ENCODE results near the gene TSTD2.

TSTD2 gene

DNA sequence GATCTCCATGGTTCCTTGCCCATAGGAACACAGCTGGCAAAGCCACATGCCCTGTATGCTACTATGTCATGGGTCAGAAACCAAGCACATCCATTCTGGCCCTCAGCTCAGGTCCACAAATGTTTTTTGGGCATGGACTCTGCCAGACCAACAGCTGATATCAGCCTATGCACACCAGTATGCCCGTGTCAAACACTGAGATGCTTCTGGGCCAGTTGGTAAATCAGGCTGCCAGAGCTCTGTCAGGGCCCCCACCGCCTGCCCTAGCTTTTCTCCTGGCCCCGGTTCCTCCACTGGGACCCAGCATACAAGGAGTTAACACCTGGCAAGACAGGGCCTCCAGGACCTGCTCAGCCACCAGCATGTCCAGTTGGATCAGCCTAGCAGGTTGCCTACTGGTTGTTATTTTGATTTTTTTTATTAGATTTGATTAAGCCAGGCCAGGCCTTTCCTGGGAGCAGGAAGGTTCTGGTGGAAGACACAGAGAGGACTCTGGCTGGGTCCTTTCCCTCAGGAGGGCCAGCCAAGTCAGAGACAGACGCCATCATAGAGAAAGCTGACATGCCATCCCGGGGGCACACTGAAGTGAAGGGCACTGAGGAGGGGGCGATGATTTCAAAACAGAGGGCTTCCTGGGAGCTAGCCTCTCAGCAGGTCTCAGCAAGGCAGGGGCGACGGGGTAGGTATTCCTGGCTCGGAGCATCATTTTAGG is 65.8 kb downstream of the TSTD2 start:
- DNase-seq (ENCODE audit: insufficient read length, low spot score) (no peak), FAIRE-seq (no peak)
- TF ChIP-seq POLR2A (IDR thresholded peaks at IDR 0.05; ENCODE audit: low read depth, low read length), result no peak

DNA sequence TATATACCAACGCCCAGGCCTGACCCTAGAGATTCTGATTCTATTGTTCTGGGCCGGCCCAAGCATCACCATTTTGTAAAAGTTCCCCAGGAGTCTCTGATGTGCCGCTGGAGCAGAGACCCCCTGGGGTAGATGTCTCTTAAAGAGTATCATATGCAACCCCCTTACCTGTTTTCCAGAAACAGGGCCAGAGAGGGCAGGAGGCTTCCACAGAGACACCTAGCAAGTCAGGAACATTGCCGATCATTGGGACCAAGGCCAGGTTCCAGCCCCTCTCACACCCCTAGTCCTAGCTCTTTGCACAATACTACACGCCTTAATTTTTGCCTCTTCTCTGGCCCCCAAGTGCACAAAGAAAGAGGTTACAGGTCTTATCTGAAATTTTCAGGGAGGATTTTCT is 67.9 kb downstream of the TSTD2 start:
- no peak for TF ChIP-seq POLR2A (IDR thresholded peaks at IDR 0.05; ENCODE audit: low read depth, low read length)
- DNase-seq (ENCODE audit: insufficient read length, low spot score) (no peak), FAIRE-seq (no peak)

DNA sequence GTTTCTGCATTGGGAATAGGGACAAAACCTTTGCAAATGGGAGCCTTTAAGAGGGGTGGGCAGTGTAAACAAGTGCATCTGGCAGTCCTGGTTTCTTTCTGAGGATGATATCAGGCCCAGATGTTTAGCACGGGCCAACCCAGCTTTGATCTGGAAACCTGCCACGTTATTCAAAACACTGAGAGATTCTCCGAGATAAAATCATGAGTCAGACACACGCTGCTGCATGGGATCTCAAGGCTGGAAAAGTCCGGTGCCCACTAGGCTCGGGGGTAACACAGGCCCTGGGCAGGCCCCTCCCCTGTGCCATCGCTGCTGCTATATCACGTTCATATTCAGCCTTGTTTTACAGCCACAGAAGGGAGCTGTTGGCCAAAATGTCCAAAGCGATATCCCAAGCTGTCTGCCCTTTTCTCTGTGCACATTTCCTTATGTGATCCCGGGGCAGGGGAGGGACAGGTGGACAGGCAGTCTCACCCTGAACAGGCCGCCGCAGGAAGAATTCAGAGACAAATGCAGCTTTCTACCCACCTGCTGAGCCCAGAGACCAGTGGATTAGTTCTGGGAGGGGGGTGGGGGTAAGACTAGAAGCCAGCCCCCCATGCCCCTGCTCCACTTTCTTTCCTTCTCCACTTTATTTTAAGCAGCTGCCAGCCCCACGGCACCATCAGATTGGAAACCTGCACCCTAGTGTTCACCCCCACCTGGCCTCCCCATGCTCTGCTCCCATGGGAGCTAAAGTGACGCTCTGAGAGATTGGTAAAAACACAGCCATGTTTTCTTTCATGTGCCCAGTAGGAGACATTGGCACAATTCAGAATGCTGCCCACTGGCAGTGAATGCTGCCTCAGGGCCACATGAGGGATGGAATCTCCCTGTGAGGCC is 68.6 kb downstream of the TSTD2 start:
- DNase-seq (ENCODE audit: insufficient read length, low spot score) (peak; percentile 95), FAIRE-seq (peak; percentile 93)
- TF ChIP-seq POLR2A (IDR thresholded peaks at IDR 0.05; ENCODE audit: low read depth, low read length), result no peak

- FAIRE-seq (no peak), DNase-seq (ENCODE audit: insufficient read length, low spot score) (no peak)
- TF ChIP-seq POLR2A (IDR thresholded peaks at IDR 0.05; ENCODE audit: low read depth, low read length), result no peak
These were observed 69.6 kb downstream of the TSTD2 start for GRCh38 chr9:97563458-97564135.

DNA sequence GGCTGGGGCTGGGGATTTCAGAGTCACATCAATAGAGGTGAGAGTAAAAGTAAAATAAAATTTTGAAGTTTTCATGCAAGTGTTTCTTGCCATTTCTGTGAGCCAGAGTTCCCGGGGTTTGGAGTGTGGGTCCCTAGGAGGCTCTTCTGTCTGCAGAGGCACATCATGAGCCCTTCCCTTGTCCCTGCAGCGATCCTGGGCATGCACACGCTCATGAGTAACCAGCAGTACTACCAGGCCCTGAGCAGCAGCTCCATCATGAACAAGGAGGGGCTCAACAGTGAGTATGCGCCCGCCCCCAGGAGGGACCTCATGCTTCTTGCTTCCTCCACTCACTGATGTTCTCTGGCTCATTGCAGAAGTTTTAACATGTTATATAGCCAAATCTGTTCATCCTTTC is 70.6 kb downstream of the TSTD2 start:
- FAIRE-seq, result no peak

DNA sequence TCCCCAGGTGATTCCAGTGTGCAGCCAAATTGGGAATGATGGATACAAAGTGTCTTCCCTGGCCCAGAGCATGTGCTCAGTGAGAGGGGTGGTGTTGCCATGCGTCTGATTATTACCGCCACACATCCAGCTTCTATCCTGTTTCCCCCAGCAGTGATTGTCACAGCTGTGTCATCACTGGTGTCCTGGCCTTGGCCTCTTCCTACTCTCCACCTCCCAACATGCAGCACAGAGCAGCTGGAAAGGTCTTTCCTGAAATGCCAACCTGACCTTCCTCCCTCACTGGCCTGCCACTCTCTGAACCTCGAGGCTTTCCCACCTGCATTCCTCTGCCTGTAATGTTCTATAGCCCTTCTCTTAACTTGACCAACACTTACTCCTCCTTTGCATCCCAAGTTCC is 71.7 kb downstream of the TSTD2 start:
- TF ChIP-seq POLR2A (IDR thresholded peaks at IDR 0.05; ENCODE audit: low read depth, low read length), result no peak
- FAIRE-seq (no peak), DNase-seq (ENCODE audit: insufficient read length, low spot score) (no peak)

More for the DNA sequence above, 70.6 kb downstream of the TSTD2 start:
- DNase-seq (ENCODE audit: insufficient read length, low spot score), result no peak
- TF ChIP-seq POLR2A (IDR thresholded peaks at IDR 0.05; ENCODE audit: low read depth, low read length), result no peak

- FAIRE-seq (no peak), DNase-seq (ENCODE audit: insufficient read length, low spot score) (no peak)
- TF ChIP-seq POLR2A (IDR thresholded peaks at IDR 0.05; ENCODE audit: low read depth, low read length), result no peak
These were observed 72.3 kb downstream of the TSTD2 start for GRCh38 chr9:97560851-97561250.

DNA sequence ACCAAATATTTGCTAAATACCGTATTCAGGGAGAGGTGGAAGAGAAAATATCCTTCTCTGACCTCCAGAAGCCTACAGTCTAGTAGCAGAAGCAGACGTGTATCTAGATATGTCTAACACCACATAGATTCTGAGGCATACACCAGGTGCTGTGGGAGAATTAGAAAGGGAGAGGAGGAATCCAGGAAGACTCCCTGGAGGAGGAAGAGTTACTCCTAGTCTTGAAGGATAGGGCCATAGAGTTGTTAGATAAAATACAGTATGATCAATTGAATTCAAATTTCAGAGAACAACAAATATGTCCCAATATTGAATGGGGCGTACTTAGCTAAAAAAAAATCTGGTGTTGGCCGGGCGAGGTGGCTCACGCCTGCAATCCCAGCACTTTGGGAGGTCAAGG is 73.0 kb downstream of the TSTD2 start:
- DNase-seq (ENCODE audit: insufficient read length, low spot score) (no peak), FAIRE-seq (no peak)
- no peak for TF ChIP-seq POLR2A (IDR thresholded peaks at IDR 0.05; ENCODE audit: low read depth, low read length)

DNA sequence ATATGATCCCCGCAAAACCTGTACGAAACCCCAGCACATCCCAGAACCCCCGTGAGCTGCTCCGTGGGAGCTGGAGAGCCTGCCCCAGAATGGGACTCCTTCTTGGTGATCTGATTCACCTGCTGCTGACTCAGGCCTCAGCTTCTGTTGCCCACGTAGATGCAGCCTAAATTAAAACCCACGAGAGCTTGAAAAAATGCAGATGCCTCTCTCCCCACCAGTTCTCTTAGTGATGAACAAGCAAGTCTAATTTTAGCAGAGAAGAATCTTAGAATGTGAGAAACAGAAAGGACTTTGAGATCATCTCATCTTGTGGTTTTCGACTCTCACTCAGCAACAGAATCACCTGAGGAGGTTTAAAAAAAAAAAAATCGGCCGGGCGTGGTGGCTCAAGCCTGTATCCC is 74.1 kb downstream of the TSTD2 start:
- no peak for FAIRE-seq
- DNase-seq (ENCODE audit: insufficient read length, low spot score), result no peak
- no peak for TF ChIP-seq POLR2A (IDR thresholded peaks at IDR 0.05; ENCODE audit: low read depth, low read length)

DNA sequence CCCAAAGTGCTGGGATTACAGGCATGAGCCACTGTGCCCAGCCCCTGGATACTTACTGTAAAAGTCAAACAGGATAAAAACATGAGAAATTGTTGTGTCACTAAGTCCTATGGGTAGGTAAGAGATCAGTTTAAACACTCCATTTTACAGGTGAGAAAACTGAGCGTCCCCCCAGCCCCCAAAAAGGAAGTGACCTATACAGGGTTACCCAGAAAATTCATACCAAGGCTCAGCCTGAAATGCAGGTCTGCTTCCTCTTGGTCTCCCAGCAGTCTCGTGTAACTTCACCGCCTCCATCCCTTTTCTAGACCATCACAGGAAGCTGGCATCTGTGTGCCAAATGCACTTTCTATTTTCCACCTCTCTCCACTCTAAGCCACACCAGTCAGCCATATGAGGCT is 74.5 kb downstream of the TSTD2 start:
- FAIRE-seq, result no peak
- DNase-seq (ENCODE audit: insufficient read length, low spot score), result no peak
- TF ChIP-seq POLR2A (IDR thresholded peaks at IDR 0.05; ENCODE audit: low read depth, low read length), result no peak

- DNase-seq (ENCODE audit: insufficient read length, low spot score), result no peak
- no peak for FAIRE-seq
- TF ChIP-seq POLR2A (IDR thresholded peaks at IDR 0.05; ENCODE audit: low read depth, low read length), result no peak
These were observed 75.5 kb downstream of the TSTD2 start for GRCh38 chr9:97557606-97558095.

GRCh38 chr9:97556721-97557605 is 76.2 kb downstream of the TSTD2 start:
- TF ChIP-seq POLR2A (IDR thresholded peaks at IDR 0.05; ENCODE audit: low read depth, low read length), result no peak
- no peak for DNase-seq (ENCODE audit: insufficient read length, low spot score)

DNA sequence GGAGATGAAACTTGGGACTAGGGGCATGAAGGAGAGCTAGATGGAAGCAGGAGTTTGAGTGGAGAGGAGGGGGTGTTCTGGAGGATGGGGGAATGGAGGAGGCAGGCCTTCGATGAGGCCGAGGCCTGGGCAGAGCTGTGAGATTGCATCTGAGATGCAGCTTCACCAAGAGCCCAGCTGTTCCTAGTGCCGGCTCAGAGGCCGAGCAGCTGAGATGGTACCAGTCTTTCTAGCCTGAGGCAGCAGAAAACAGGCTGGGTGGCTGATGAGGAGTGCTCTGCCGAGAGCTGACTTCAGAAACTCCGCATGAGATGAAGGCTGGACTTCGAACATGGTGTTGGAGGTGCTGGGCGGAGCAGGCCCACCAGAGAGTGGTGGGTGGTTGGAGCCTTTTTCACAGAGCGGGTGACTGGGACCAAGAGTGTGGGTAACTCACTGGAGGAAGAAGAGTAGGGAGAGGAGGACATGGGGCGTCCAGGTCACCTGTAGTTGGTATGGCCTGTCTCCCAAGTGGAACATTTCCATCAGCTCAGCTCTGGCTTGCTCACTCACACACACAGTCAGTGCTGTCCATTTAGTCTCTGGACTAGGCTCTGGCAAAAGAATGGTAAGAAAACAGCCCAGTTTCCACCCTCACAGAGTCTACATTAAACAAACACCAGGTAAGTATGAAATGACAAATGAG is 77.0 kb downstream of the TSTD2 start:
- TF ChIP-seq POLR2A (IDR thresholded peaks at IDR 0.05; ENCODE audit: low read depth, low read length), result no peak
- FAIRE-seq (no peak), DNase-seq (ENCODE audit: insufficient read length, low spot score) (no peak)

More at GRCh38 chr9:97556721-97557605, 76.2 kb downstream of the TSTD2 start:
- no peak for FAIRE-seq

All from H54 (cell line).